HepG2 (cell line): ENCODE data around the gene FETUB. TPM values are rescaled to one million over a fixed set of nuclear protein-coding genes. Genes with fewer than 3 reads are reported as not detected.

ENCODE experiments used
- ATAC-seq: fragments of 200-7000 bp; cut with Tn5 transposase; 3 replicates; pipeline ENCODE4 v1.9.1; 2020; ENCODE audit warnings: mild to moderate bottlenecking, moderate library complexity
- BruUV-seq: library from RNA; stranded (reverse); fragments of 400-500 nt; replicated peaks from 2 replicates; lab custom pipeline; 2021; lab: Mats Ljungman, UMichigan
- CTCF ChIA-PET: fragments of 300-600 bp; formaldehyde crosslinking; extraction: SDS; loops from one replicate; lab custom pipeline; 2021; ENCODE audit warnings: low total read pairs, inconsistent platforms, low intra/inter-chr PET ratio; lab: Yijun Ruan, JAX
- POLR2A ChIA-PET: fragments of 350-600 bp; sonication (Branson Sonifier 250); formaldehyde crosslinking; loops from one replicate; lab custom pipeline; 2020; ENCODE audit warnings: antibody characterized with exemption, inconsistent platforms; lab: Yijun Ruan, JAX
- DNase-seq: peaks from one replicate; pipeline ENCODE4 v3.0.0-alpha.2; 2015; ENCODE audit warnings: low spot score
- FAIRE-seq: peaks from 3 replicates; lab custom pipeline; 2011; peaks lifted over from hg19 to GRCh38; lab: Jason Lieb, UNC
- H2AFZ ChIP-seq: one replicate; pipeline ENCODE4 v1.6.1; 2011; ENCODE audit warnings: low read length, inconsistent platforms
- H3K27ac ChIP-seq: fragments of 300-600 bp; 3 replicates; pipeline ENCODE4 v1.8.0; 2011; ENCODE audit warnings: mixed run types, mild to moderate bottlenecking, mixed read lengths, low read length, inconsistent platforms; ENCODE audit not compliant: insufficient read depth; ENCODE audit errors: extremely low read length
- H3K27me3 ChIP-seq, 2 experiments: fragments of 200-600 bp in 1 of 2; 2 replicates in 1 of 2; 3 replicates in 1 of 2; pipeline versions ENCODE4 v1.6.0 to v1.8.0; 2011; ENCODE audit warnings: low read length in 2 of 2, mild to moderate bottlenecking in 2 of 2, moderate library complexity in 2 of 2, inconsistent platforms in 1 of 2; ENCODE audit not compliant: insufficient read depth in 2 of 2, control insufficient read depth in 1 of 2
- H3K36me3 ChIP-seq, 2 experiments: fragments of 200-600 bp in 1 of 2; replicated peaks in 1 of 2; 2 replicates in 1 of 2; 3 replicates in 1 of 2; pipeline versions ENCODE4 v1.5.1 to v1.8.0; 2011; ENCODE audit warnings: low read length in 2 of 2, inconsistent platforms in 1 of 2; ENCODE audit not compliant: insufficient read depth in 2 of 2, control insufficient read depth in 1 of 2
- H3K4me1 ChIP-seq: 2 replicates; pipeline ENCODE4 v1.5.1; 2012; ENCODE audit warnings: low read length, inconsistent platforms; ENCODE audit not compliant: insufficient read depth
- H3K4me2 ChIP-seq: 2 replicates; pipeline ENCODE4 v1.6.0; 2011; ENCODE audit warnings: low read depth, low read length, inconsistent platforms
- H3K4me3 ChIP-seq, 3 experiments: fragments of 200-600 bp in 1 of 3; sonication (generic), shearing (Covaris generic) in 1 of 3; replicated peaks in 1 of 3; 2 replicates each; pipeline ENCODE4 v1.5.1; 2011 to 2016; ENCODE audit warnings: low read length in 3 of 3, inconsistent platforms in 2 of 3, low read depth in 2 of 3, mild to moderate bottlenecking in 2 of 3, control low read depth in 1 of 3, mixed read lengths in 1 of 3; ENCODE audit not compliant: insufficient read depth in 1 of 3
- H3K79me2 ChIP-seq: one replicate; pipeline ENCODE4 v1.6.1; 2011; ENCODE audit warnings: low read length, inconsistent platforms; ENCODE audit not compliant: insufficient read depth
- H3K9ac ChIP-seq: 2 replicates; pipeline ENCODE4 v1.6.0; 2011; ENCODE audit warnings: mild to moderate bottlenecking, low read depth, low read length, inconsistent platforms; ENCODE audit not compliant: insufficient read depth
- H3K9me3 ChIP-seq: 2 replicates; pipeline ENCODE4 v1.5.1; 2012; ENCODE audit warnings: mild to moderate bottlenecking, low read length
- H4K20me1 ChIP-seq: 2 replicates; pipeline ENCODE4 v1.6.0; 2011; ENCODE audit warnings: inconsistent platforms, mild to moderate bottlenecking, low read length, moderate library complexity; ENCODE audit not compliant: insufficient read depth
- ARNT2 ChIP-seq: sonication (generic); formaldehyde crosslinking; IDR thresholded peaks from 2 replicates; pipeline ENCODE4 v1.8.0; 2022; ENCODE audit warnings: mild to moderate bottlenecking, low read depth, missing genetic modification reagents, moderate library complexity
- ATF7-NPFF ChIP-seq: sonication (generic); formaldehyde crosslinking; IDR thresholded peaks from 2 replicates; pipeline ENCODE4 v1.8.1; 2023; ENCODE audit warnings: mild to moderate bottlenecking, low read depth, missing genetic modification reagents, moderate library complexity
- CC2D1A ChIP-seq: sonication (generic); formaldehyde crosslinking; IDR thresholded peaks from 2 replicates; pipeline ENCODE4 v1.8.1; 2023; ENCODE audit warnings: mild to moderate bottlenecking, missing genetic modification reagents
- GMEB2 ChIP-seq: IDR thresholded peaks from 2 replicates; pipeline ENCODE4 v1.6.1; 2016; ENCODE audit warnings: missing biosample characterization, missing genetic modification reagents, low read depth
- IKZF1 ChIP-seq: fragments of 450-650 bp; IDR thresholded peaks from 2 replicates; pipeline ENCODE4 v1.7.1; 2016
- NBN ChIP-seq: fragments of 450-650 bp; conservative IDR thresholded peaks from 2 replicates; pipeline ENCODE4 v1.6.1; 2017
- PAX8 ChIP-seq: sonication (generic); formaldehyde crosslinking; IDR thresholded peaks from 2 replicates; pipeline ENCODE4 v1.8.0; 2022; ENCODE audit warnings: mild to moderate bottlenecking, missing genetic modification reagents, borderline replicate concordance
- RORA ChIP-seq: sonication (generic); formaldehyde crosslinking; IDR thresholded peaks from 2 replicates; pipeline ENCODE4 v1.5.0; 2020; ENCODE audit warnings: mild to moderate bottlenecking, missing genetic modification reagents, moderate library complexity
- SAP130 ChIP-seq: IDR thresholded peaks from 2 replicates; pipeline ENCODE4 v1.6.1; 2016; ENCODE audit warnings: low read depth
- TFAP4 ChIP-seq: sonication (generic); IDR thresholded peaks from 2 replicates; pipeline ENCODE4 v1.6.1; 2016; ENCODE audit warnings: low read depth, borderline replicate concordance
- ZMYM3 ChIP-seq: sonication (generic); formaldehyde crosslinking; IDR thresholded peaks from 2 replicates; pipeline ENCODE4 v1.5.1; 2020; ENCODE audit warnings: mild to moderate bottlenecking, missing genetic modification reagents
- ZNF143 ChIP-seq: sonication (generic); formaldehyde crosslinking; IDR thresholded peaks from 2 replicates; pipeline ENCODE4 v1.4.0; 2020; ENCODE audit warnings: missing genetic modification reagents
- ZNF234 ChIP-seq: sonication (generic); formaldehyde crosslinking; conservative IDR thresholded peaks from 2 replicates; pipeline ENCODE4 v1.5.1; 2020; ENCODE audit warnings: mild to moderate bottlenecking, missing genetic modification reagents
- ZNF781 ChIP-seq: sonication (generic); formaldehyde crosslinking; IDR thresholded peaks from 2 replicates; pipeline ENCODE4 v1.5.1; 2020; ENCODE audit warnings: borderline replicate concordance, mild to moderate bottlenecking, missing genetic modification reagents; ENCODE audit errors: not compliant biosample characterization
- ZSCAN12 ChIP-seq: sonication (generic); formaldehyde crosslinking; IDR thresholded peaks from 2 replicates; pipeline ENCODE4 v1.9.0; 2021; ENCODE audit warnings: mild to moderate bottlenecking, missing genetic modification reagents
- WGBS: methylation state at CpG from one replicate; pipeline ENCODE4 v1.1.6; 2017; ENCODE audit warnings: low lambda C conversion rate; 5-methylcytosine and 5-hydroxymethylcytosine counted together
- in situ Hi-C: cut with HindIII; loops from 2 replicates; pipeline ENCODE4 v1.10.0; 2017; ENCODE audit warnings: low pct_unique_long_range_greater_than_20kb; ENCODE audit not compliant: extremely low pct_ligation_motif_present
- intact Hi-C: fragments of 100-400 bp; cut with micrococcal nuclease; formaldehyde crosslinking; loops from one replicate; pipeline ENCODE4 v1.10.0; 2022; ENCODE audit not compliant: unreplicated experiment
- polyA plus RNA-seq, 8 experiments: library from polyadenylated mRNA; depleted of rRNA in 3 of 8; stranded (reverse) in 7 of 8; unstranded in 1 of 8; fragments of >200 nt; fragmentation: Illumina TruSeq in 4 of 8; extraction: Trizol in 4 of 8; gene quantifications; 2 replicates each; pipeline versions ENCODE4 v1.2.1 to v1.2.3, GENCODE V29; 2011 to 2016; ENCODE audit warnings: low read depth in 4 of 8, missing spikeins in 1 of 8, mixed read lengths in 1 of 8; ENCODE audit not compliant: insufficient read depth in 1 of 8
- total RNA-seq, 5 experiments: library from RNA; depleted of rRNA; stranded (reverse); fragments of >200 nt; fragmentation: Illumina TruSeq; extraction: Trizol; gene quantifications; 2 replicates each; pipeline ENCODE4 v1.2.3, GENCODE V29; 2016; ENCODE audit warnings: low read depth in 1 of 5
- TF ChIP-seq, protein P1 (sequence below): sonication (generic); formaldehyde crosslinking; IDR thresholded peaks from 2 replicates; pipeline ENCODE4 v1.4.0; 2020; ENCODE audit warnings: missing genetic modification reagents, borderline replicate concordance

FETUB gene
- total and polyA plus RNA-seq, 2 of the 13 experiments (the other 11 are each of a cell fraction or from before 2014, with no cell fraction given) = 2.1 to 4.4 TPM

- no peak for TF ChIP-seq IKZF1
- TF ChIP-seq ARNT2 (CRISPR knock-in tag) = no peak
These were observed 34.3 kb upstream of the FETUB start (continued) for GRCh38 chr3:186605561-186606545.

DNA sequence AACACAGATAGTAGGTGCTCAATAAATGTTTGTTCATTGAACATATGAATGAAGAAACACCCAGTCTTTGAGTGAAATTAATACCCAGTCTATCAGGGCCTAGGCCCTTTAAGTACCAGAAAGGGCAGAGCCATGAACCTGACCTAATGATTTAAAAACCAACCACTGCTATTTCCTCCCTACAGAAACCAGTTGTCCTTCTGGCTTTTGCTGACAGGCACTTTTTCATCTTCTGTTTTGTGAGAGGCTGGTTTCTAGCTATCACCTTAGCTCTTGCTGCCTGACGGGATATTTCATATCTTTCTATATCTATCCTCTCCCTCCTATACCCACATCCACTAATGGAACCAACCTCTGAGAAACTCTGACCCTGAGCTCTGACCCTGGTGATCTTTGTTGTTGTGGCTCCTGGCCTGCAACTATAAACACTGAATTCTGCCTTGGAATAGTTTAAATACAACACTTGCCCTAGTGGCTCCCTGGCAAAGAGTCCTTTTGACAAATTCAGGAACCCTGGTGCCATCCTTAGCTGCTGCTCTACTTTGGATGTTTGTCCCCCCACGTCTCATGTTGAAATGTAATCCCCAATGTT is 31.5 kb upstream of the FETUB start:
- Histone ChIP-seq H3K9me3 (no peaks in the 10 kb centered on the region), H3K4me1 (peaks cover 97% of the 10 kb centered on the region), H3K36me3 (0 out of 5 replicates have a peak, but pooled peaks cover 0 to under 1% of the 10 kb centered on the region in 2 experiments), H3K4me3 (no peak overlapping the region), H3K9ac (no peak overlapping the region), H2AFZ (no peak overlapping the region), H3K27ac (peak overlapping the region; percentile 52), H3K27me3 (no peaks in the 10 kb centered on the region), H3K79me2 (peaks cover 23% of the 10 kb centered on the region), H3K4me2 (peak overlapping the region; percentile 13), H4K20me1 (no peaks in the 10 kb centered on the region)
- no peak for ATAC-seq
- intact Hi-C loops (no loop called here), in situ Hi-C loops (no loop called here)
- POLR2A ChIA-PET = interaction anchor here (1.3 to 27.1 kb wide), 5 partner anchors 8 to 175 kb away, joined by 4 to 854 read pairs (median 10); partner anchors contain the start of genes DNAJB11 and TBCCD1
- BruUV-seq = no TSS peak
- no peak for DNase-seq
- FAIRE-seq = no peak
- WGBS = 90% methylated on average over 2 of the region's 2 CpGs
- CTCF ChIA-PET = interaction anchor here (1.1 kb wide), 1 partner anchor 21 kb away, joined by 4 read pairs; no protein-coding TSS in a partner anchor
- TF ChIP-seq ZNF143 (no peak), CC2D1A (CRISPR knock-in tag) (no peak), PAX8 (CRISPR knock-in tag) (no peak), ZMYM3 (CRISPR knock-in tag) (no peak), NBN (no peak), TFAP4 (no peak), ZNF234 (no peak), SAP130 (CRISPR knock-in tag) (no peak), ARNT2 (CRISPR knock-in tag) (no peak), GMEB2 (CRISPR knock-in tag) (no peak), RORA (CRISPR knock-in tag) (no peak), ATF7-NPFF (CRISPR knock-in tag) (no peak), ZNF781 (CRISPR knock-in tag) (no peak), ZSCAN12 (CRISPR knock-in tag) (no peak)
- TF ChIP-seq, protein P1, sequence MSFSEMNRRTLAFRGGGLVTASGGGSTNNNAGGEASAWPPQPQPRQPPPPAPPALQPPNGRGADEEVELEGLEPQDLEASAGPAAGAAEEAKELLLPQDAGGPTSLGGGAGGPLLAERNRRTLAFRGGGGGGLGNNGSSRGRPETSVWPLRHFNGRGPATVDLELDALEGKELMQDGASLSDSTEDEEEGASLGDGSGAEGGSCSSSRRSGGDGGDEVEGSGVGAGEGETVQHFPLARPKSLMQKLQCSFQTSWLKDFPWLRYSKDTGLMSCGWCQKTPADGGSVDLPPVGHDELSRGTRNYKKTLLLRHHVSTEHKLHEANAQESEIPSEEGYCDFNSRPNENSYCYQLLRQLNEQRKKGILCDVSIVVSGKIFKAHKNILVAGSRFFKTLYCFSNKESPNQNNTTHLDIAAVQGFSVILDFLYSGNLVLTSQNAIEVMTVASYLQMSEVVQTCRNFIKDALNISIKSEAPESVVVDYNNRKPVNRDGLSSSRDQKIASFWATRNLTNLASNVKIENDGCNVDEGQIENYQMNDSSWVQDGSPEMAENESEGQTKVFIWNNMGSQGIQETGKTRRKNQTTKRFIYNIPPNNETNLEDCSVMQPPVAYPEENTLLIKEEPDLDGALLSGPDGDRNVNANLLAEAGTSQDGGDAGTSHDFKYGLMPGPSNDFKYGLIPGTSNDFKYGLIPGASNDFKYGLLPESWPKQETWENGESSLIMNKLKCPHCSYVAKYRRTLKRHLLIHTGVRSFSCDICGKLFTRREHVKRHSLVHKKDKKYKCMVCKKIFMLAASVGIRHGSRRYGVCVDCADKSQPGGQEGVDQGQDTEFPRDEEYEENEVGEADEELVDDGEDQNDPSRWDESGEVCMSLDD (CRISPR knock-in tag) = no peak
